Common myeloid progenitor, CD34-positive (primary cell): Measurements from ENCODE around the gene RAB42.

Experiments
- CTCF ChIA-PET: fragments of 350-600 bp; sonication (Branson Sonifier 250); formaldehyde crosslinking; loops from one replicate; lab custom pipeline; 2021; ENCODE audit warnings: antibody characterized with exemption; lab: Charles Lee
- POLR2A ChIA-PET: fragments of 350-600 bp; sonication (Branson Sonifier 250); formaldehyde crosslinking; loops from one replicate; lab custom pipeline; 2021; ENCODE audit warnings: antibody characterized with exemption; lab: Charles Lee
- DNase-seq, 3 donors: peaks; one replicate each; pipeline versions ENCODE4 v3.0.0 to v3.0.0-alpha.2; 2013
- H3K27ac ChIP-seq, 2 experiments: 1 replicate in 1 of 2; 2 replicates in 1 of 2; pipeline ENCODE4 v1.7.0; 2013; ENCODE audit warnings: inconsistent platforms in 2 of 2, low read length in 2 of 2, mild to moderate bottlenecking in 2 of 2, low read depth in 1 of 2, moderate library complexity in 1 of 2; ENCODE audit not compliant: severe bottlenecking in 2 of 2, insufficient read depth in 1 of 2, poor library complexity in 1 of 2
- H3K27me3 ChIP-seq, 5 experiments: replicated peaks in 2 of 5; 1 replicate in 3 of 5; 2 replicates in 2 of 5; pipeline versions ENCODE4 v1.6.1 to v1.7.0; 2013; ENCODE audit warnings: low read length in 4 of 5, mild to moderate bottlenecking in 2 of 5, moderate library complexity in 2 of 5, inconsistent platforms in 1 of 5; ENCODE audit not compliant: insufficient read depth in 5 of 5, control insufficient read depth in 4 of 5
- H3K36me3 ChIP-seq, 4 experiments: 1 replicate in 2 of 4; 2 replicates in 2 of 4; pipeline versions ENCODE4 v1.6.1 to v1.7.0; 2013; ENCODE audit warnings: low read length in 3 of 4, control low read depth in 1 of 4, mild to moderate bottlenecking in 1 of 4; ENCODE audit not compliant: control insufficient read depth in 4 of 4, insufficient read depth in 4 of 4
- H3K4me1 ChIP-seq, 4 experiments: 1 replicate in 3 of 4; 2 replicates in 1 of 4; pipeline versions ENCODE4 v1.6.1 to v1.7.1; 2013; ENCODE audit warnings: low read length in 3 of 4, mild to moderate bottlenecking in 3 of 4, control low read depth in 1 of 4, inconsistent platforms in 1 of 4, moderate library complexity in 1 of 4; ENCODE audit not compliant: control insufficient read depth in 4 of 4, insufficient read depth in 4 of 4; ENCODE audit errors: control extremely low read depth in 1 of 4
- H3K4me3 ChIP-seq, 7 experiments: 1 replicate in 4 of 7; 2 replicates in 3 of 7; pipeline versions ENCODE4 v1.5.1 to v1.7.0; 2013; ENCODE audit warnings: mild to moderate bottlenecking in 7 of 7, low read length in 6 of 7, moderate library complexity in 6 of 7, inconsistent platforms in 2 of 7, low read depth in 2 of 7, control low read depth in 1 of 7; ENCODE audit not compliant: insufficient read depth in 4 of 7, control insufficient read depth in 1 of 7; ENCODE audit errors: extremely low read depth in 1 of 7
- H3K9me3 ChIP-seq, 5 experiments: 1 replicate in 4 of 5; 2 replicates in 1 of 5; pipeline versions ENCODE4 v1.6.1 to v1.7.1; 2013; ENCODE audit warnings: low read length in 4 of 5, mild to moderate bottlenecking in 2 of 5, inconsistent platforms in 1 of 5, low read depth in 1 of 5, moderate library complexity in 1 of 5; ENCODE audit not compliant: control insufficient read depth in 4 of 5, insufficient read depth in 2 of 5; ENCODE audit errors: control extremely low read depth in 1 of 5
- WGBS: methylation state at CpG from one replicate; pipeline ENCODE4 v1.1.5; 2013; ENCODE audit not compliant: insufficient coverage; 5-methylcytosine and 5-hydroxymethylcytosine counted together

RAB42 gene

GRCh38 chr1:28642847-28643635 lies 51.0 kb downstream of the RAB42 start, which contains the start of gene TAF12:
TSS of gene TAF12 (minus strand) at chr1:28643067. CDS start at chr1:28622081, 20,986 bp downstream.
- POLR2A ChIA-PET = interaction anchor here (1.3 to 1.7 kb wide), 3 partner anchors 28 to 93 kb away, joined by 6 to 8 read pairs (median 7); partner anchors contain the start of gene YTHDF2
- peaks cover 10 to 43% (median 29%) of the 10 kb centered on the region in 4 experiments for H3K4me1 ChIP-seq
- CTCF ChIA-PET = interaction anchor here (0.8 to 2.6 kb wide), 5 partner anchors 25 to 234 kb away, joined by 3 to 13 read pairs (median 5); partner anchors contain the start of genes GMEB1 and YTHDF2
- H3K27ac ChIP-seq = peak within 1 kb of the TSS; percentile 88 to 93
- H3K9me3 ChIP-seq = no peaks in the 10 kb centered on the region
- peak within 1 kb of the TSS; percentile 77 to 100 (median 95) for H3K4me3 ChIP-seq
- H3K27me3 ChIP-seq = no peaks in the 10 kb centered on the region
- DNase-seq = peak; percentile 97 to 98 (median 98)
- under 1% methylated on average over 35 of the region's 49 CpGs for WGBS
- H3K36me3 ChIP-seq = no peaks in the 10 kb centered on the region

DNA sequence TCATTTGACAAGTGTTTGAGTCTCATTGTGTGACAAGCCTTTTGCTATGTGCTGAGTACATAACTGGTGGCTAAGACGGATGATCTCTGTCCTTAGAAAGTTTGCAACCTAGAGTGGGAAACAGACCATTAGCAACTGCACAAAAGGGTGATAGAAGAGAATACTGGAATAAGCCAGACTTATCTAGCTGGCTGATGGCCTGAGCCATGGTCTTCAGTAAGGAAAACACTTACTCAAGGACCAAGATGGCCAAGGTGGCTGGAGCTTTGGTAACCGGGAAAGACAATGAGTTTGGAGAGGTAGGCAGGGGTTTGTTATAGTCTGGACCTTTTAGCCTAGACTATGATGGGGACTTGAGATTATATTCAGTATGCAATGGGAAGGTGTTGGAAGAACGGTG lies 52.4 kb downstream of the RAB42 start:
- Histone ChIP-seq H3K9me3 (no peaks in the 10 kb centered on the region), H3K4me3 (peak overlapping the region in 1 of 7 experiments; percentile 99), H3K36me3 (no peaks in the 10 kb centered on the region), H3K27me3 (no peaks in the 10 kb centered on the region), H3K4me1 (peaks cover 10 to 52% (median 37%) of the 10 kb centered on the region in 4 experiments), H3K27ac (peak overlapping the region in 1 of 2 experiments; percentile 93)
- DNase-seq = no peak
- ChIA-PET POLR2A (no interaction called here), CTCF (interaction anchor here (2.1 to 2.6 kb wide), 2 partner anchors 92 to 233 kb away, joined by 12 to 13 read pairs; partner anchors contain the start of gene YTHDF2)
- WGBS = 100% methylated on average over 3 of the region's 3 CpGs
